Measurements from ENCODE around the gene NCCRP1. TPM values are rescaled to one million over a fixed set of nuclear protein-coding genes. Genes with fewer than 3 reads are reported as not detected.

NCCRP1 gene
- total RNA-seq, 2 donors from 2014 or later = 0.27 TPM; not detected in 1

GRCh38 chr19:39196320-39196719, 444 bp upstream of the NCCRP1 start:
- Histone ChIP-seq H3K36me3 (no peaks in the 10 kb centered on the region), H3K27ac (no peak overlapping the region), H3K4me3 (no peak overlapping the region), H3K4me1 (ENCODE audit: control insufficient read depth in 1 of 2, low read depth in 2 of 2) (peaks cover 4 to 6% of the 10 kb centered on the region in 2 donors), H3K9me3 (no peaks in the 10 kb centered on the region), H3K27me3 (replicated peaks; ENCODE audit: insufficient read depth) (peaks cover 6% of the 10 kb centered on the region)
- no peak for ATAC-seq (ENCODE audit: insufficient number of reproducible peaks, low FRiP score, low read depth)
- no peak for TF ChIP-seq CTCF (IDR thresholded peaks at IDR 0.05)
- DNase-seq (ENCODE audit: low spot score) = no peak

GRCh38 chr19:39197808-39198207, 1.0 kb downstream of the NCCRP1 start:
- Histone ChIP-seq H3K4me3 (no peak overlapping the region), H3K27me3 (replicated peaks; ENCODE audit: insufficient read depth) (peaks cover 6% of the 10 kb centered on the region), H3K4me1 (ENCODE audit: control insufficient read depth in 1 of 2, low read depth in 2 of 2) (peaks cover 4 to 6% of the 10 kb centered on the region in 2 donors), H3K27ac (no peak overlapping the region), H3K9me3 (no peaks in the 10 kb centered on the region), H3K36me3 (no peaks in the 10 kb centered on the region)
- DNase-seq (ENCODE audit: low spot score) (no peak), ATAC-seq (ENCODE audit: insufficient number of reproducible peaks, low FRiP score, low read depth) (no peak)
- TF ChIP-seq CTCF (IDR thresholded peaks at IDR 0.05) = no peak

- Histone ChIP-seq H3K4me1 (ENCODE audit: control insufficient read depth in 1 of 2, low read depth in 2 of 2) (peaks cover 4 to 6% of the 10 kb centered on the region in 2 donors), H3K27me3 (replicated peaks; ENCODE audit: insufficient read depth) (peaks cover 6% of the 10 kb centered on the region), H3K9me3 (no peaks in the 10 kb centered on the region), H3K36me3 (no peaks in the 10 kb centered on the region), H3K27ac (no peak overlapping the region), H3K4me3 (no peak overlapping the region)
- TF ChIP-seq CTCF (IDR thresholded peaks at IDR 0.05) = no peak
- DNase-seq (ENCODE audit: low spot score) (no peak), ATAC-seq (ENCODE audit: insufficient number of reproducible peaks, low FRiP score, low read depth) (no peak)
Observed at GRCh38 chr19:39199025-39199424, 2.3 kb downstream of the NCCRP1 start.

GRCh38 chr19:39200066-39200802, 3.5 kb downstream of the NCCRP1 start:
- Histone ChIP-seq H3K4me3 (no peak overlapping the region), H3K4me1 (ENCODE audit: control insufficient read depth in 1 of 2, low read depth in 2 of 2) (peaks cover 4 to 6% of the 10 kb centered on the region in 2 donors), H3K36me3 (no peaks in the 10 kb centered on the region), H3K9me3 (no peaks in the 10 kb centered on the region), H3K27ac (no peak overlapping the region), H3K27me3 (replicated peaks; ENCODE audit: insufficient read depth) (peaks cover 6% of the 10 kb centered on the region)
- TF ChIP-seq CTCF (IDR thresholded peaks at IDR 0.05) = no peak
- ATAC-seq (ENCODE audit: insufficient number of reproducible peaks, low FRiP score, low read depth) (no peak), DNase-seq (ENCODE audit: low spot score) (no peak)

- H3K27me3 ChIP-seq (replicated peaks; ENCODE audit: insufficient read depth) = peaks cover 6% of the 10 kb centered on the region
- no peaks in the 10 kb centered on the region for H3K9me3 ChIP-seq
- no peak for ATAC-seq (ENCODE audit: insufficient number of reproducible peaks, low FRiP score, low read depth)
- DNase-seq (ENCODE audit: low spot score) = no peak
- H3K4me1 ChIP-seq (ENCODE audit: control insufficient read depth in 1 of 2, low read depth in 2 of 2) = peaks cover 4 to 6% of the 10 kb centered on the region in 2 donors
- H3K4me3 ChIP-seq = no peak overlapping the region
- H3K27ac ChIP-seq = no peak overlapping the region
- no peak for TF ChIP-seq CTCF (IDR thresholded peaks at IDR 0.05)
- no peaks in the 10 kb centered on the region for H3K36me3 ChIP-seq
Observed at GRCh38 chr19:39200803-39201115, 4.0 kb downstream of the NCCRP1 start.

All from thoracic aorta (tissue), 2 donors.